Spleen (tissue), 11 donors: Measurements from ENCODE around the gene PTPN3. TPM values are rescaled to one million over a fixed set of nuclear protein-coding genes. Genes with fewer than 3 reads are reported as not detected.

Experiments
- DNase-seq: peaks from one replicate; pipeline ENCODE4 v3.0.0-alpha.2; 2020
- H3K27ac ChIP-seq, 8 donors: fragments of 200-600 bp; sonication (generic) in 7 of 8; 1 replicate in 4 of 8; 2 replicates in 4 of 8; pipeline versions ENCODE4 v1.5.0 to v1.8.0; 2016 to 2021; ENCODE audit warnings: inconsistent platforms in 4 of 8, mild to moderate bottlenecking in 4 of 8, moderate library complexity in 1 of 8
- H3K27me3 ChIP-seq, 7 donors: fragments of 200-600 bp; sonication (generic) in 6 of 7; replicated peaks in 1 of 7; 1 replicate in 4 of 7; 2 replicates in 3 of 7; pipeline versions ENCODE4 v1.5.0 to v1.8.0; 2016 to 2021; ENCODE audit warnings: inconsistent platforms in 3 of 7, mild to moderate bottlenecking in 1 of 7
- H3K36me3 ChIP-seq, 6 donors: fragments of 200-600 bp; sonication (generic) in 5 of 6; 1 replicate in 4 of 6; 2 replicates in 2 of 6; pipeline versions ENCODE4 v1.5.0 to v1.8.0; 2016 to 2021; ENCODE audit warnings: inconsistent platforms in 2 of 6
- H3K4me1 ChIP-seq, 6 donors: fragments of 200-600 bp; sonication (generic) in 5 of 6; 1 replicate in 3 of 6; 2 replicates in 3 of 6; pipeline versions ENCODE4 v1.5.0 to v1.8.0; 2016 to 2021; ENCODE audit warnings: inconsistent platforms in 3 of 6
- H3K4me3 ChIP-seq, 8 donors: fragments of 200-600 bp; sonication (generic) in 7 of 8; 1 replicate in 4 of 8; 2 replicates in 4 of 8; pipeline versions ENCODE4 v1.5.0 to v1.8.0; 2016 to 2021; ENCODE audit warnings: inconsistent platforms in 4 of 8, mild to moderate bottlenecking in 4 of 8, moderate library complexity in 2 of 8
- H3K9me3 ChIP-seq, 8 donors: fragments of 200-600 bp; sonication (generic) in 7 of 8; 1 replicate in 4 of 8; 2 replicates in 4 of 8; pipeline versions ENCODE4 v1.5.0 to v1.8.0; 2016 to 2021; ENCODE audit warnings: inconsistent platforms in 4 of 8
- CTCF ChIP-seq, 11 experiments: fragments of 200-600 bp in 7 of 11; fragments of 450-650 bp in 4 of 11; sonication (generic) in 4 of 11; IDR thresholded peaks in 8 of 11; conservative IDR thresholded peaks in 3 of 11; 1 replicate in 7 of 11; 2 replicates in 4 of 11; pipeline versions ENCODE4 v1.4.0 to v1.8.0; 2016 to 2021; ENCODE audit warnings: antibody characterized with exemption in 11 of 11, inconsistent platforms in 4 of 11, mild to moderate bottlenecking in 1 of 11
- POLR2A ChIP-seq, 3 donors: fragments of 450-650 bp; IDR thresholded peaks; one replicate each; pipeline ENCODE4 v1.5.1; 2017; ENCODE audit warnings: antibody characterized with exemption in 3 of 3, mild to moderate bottlenecking in 1 of 3
- POLR2AphosphoS5 ChIP-seq, 3 donors: sonication (generic); formaldehyde crosslinking; IDR thresholded peaks; one replicate each; pipeline ENCODE4 v1.5.1; 2017; ENCODE audit warnings: antibody characterized with exemption in 3 of 3
- WGBS, 5 donors: extraction: QIAGEN DNeasy Blood & Tissue Kit in 3 of 5; methylation state at CpG; one replicate each; pipeline versions ENCODE4 v1.1.5 to v1.1.7; 2013 to 2018; 5-methylcytosine and 5-hydroxymethylcytosine counted together
- intact Hi-C: fragments of 100-400 bp; cut with DNase I; formaldehyde crosslinking; loops from one replicate; pipeline ENCODE4 v1.15.0; 2023; ENCODE audit warnings: low total_unique reads
- polyA plus RNA-seq, 3 donors: library from polyadenylated mRNA; stranded (reverse); fragments of 200-250 nt; gene quantifications; one replicate each; pipeline ENCODE4 v1.2.1, GENCODE V29; 2013
- total RNA-seq, 7 donors: library from RNA; depleted of rRNA in 3 of 7; stranded (reverse); fragments of >200 nt in 3 of 7; fragmentation: NEBNext Ultra II Directional in 4 of 7; extraction: Animal tissue kit (Norgen Biotek cat#: 25700) in 4 of 7; gene quantifications; one replicate each; pipeline versions ENCODE4 v1.1.0 to v1.2.1, GENCODE V29; 2016 to 2021
- donor health status: healthy with polysubstance abuse.
- donor health status: DM: no; HTN: no; CAD: no; lungs with moderate emphysema.
- donor health status: DM: no; HTN: no; CAD: no.
- donor health status: Bipolar disorder and iron deficiency.
- donor health status: healthy.
- donor health status: DM: no; HTN: no; CAD: no.
- donor health status: DM: yes; HTN: yes; CAD: no.

Gene PTPN3
- total and polyA plus RNA-seq, 10 donors: 0.20 to 1.7 (median 0.48) TPM

- H3K4me3 ChIP-seq: no peak overlapping the region
- intact Hi-C loops: no loop called here
Observed at GRCh38 chr9:109452761-109453160, 45.3 kb downstream of the PTPN3 start.

GRCh38 chr9:109451311-109452025 lies 46.6 kb downstream of the PTPN3 start:
- TF ChIP-seq POLR2A (IDR thresholded peaks at IDR 0.05): no peak
- TF ChIP-seq POLR2AphosphoS5 (IDR thresholded peaks at IDR 0.05): no peak
- no peak for TF ChIP-seq CTCF (IDR thresholded peaks at IDR 0.05 in 8 of 11, conservative IDR thresholded peaks at IDR 0.05 in 3 of 11)
- WGBS, 5 donors: 62 to 77% (median 69%) methylated on average over 8 to 9 of the region's 9 CpGs
- no peaks in the 10 kb centered on the region for H3K36me3 ChIP-seq
- H3K9me3 ChIP-seq: no peaks in the 10 kb centered on the region
- H3K27ac ChIP-seq: no peak overlapping the region
- intact Hi-C loops: no loop called here
- no peaks in the 10 kb centered on the region for H3K4me1 ChIP-seq
- no peak overlapping the region for H3K4me3 ChIP-seq
- peaks cover 0 to 72% (median 4%) of the 10 kb centered on the region in 7 donors for H3K27me3 ChIP-seq
- DNase-seq: no peak

More at GRCh38 chr9:109452761-109453160, 45.3 kb downstream of the PTPN3 start:
- no peaks in the 10 kb centered on the region for H3K36me3 ChIP-seq
- H3K4me1 ChIP-seq: no peaks in the 10 kb centered on the region
- H3K27ac ChIP-seq: no peak overlapping the region
- WGBS, 5 donors: 72 to 94% (median 88%) methylated on average over 3 of the region's 3 CpGs
- TF ChIP-seq POLR2A (IDR thresholded peaks at IDR 0.05) (no peak), CTCF (IDR thresholded peaks at IDR 0.05 in 8 of 11, conservative IDR thresholded peaks at IDR 0.05 in 3 of 11) (no peak), POLR2AphosphoS5 (IDR thresholded peaks at IDR 0.05) (no peak)
- DNase-seq: no peak
- peaks cover 0 to 68% (median 7%) of the 10 kb centered on the region in 7 donors for H3K27me3 ChIP-seq
- no peaks in the 10 kb centered on the region for H3K9me3 ChIP-seq

GRCh38 chr9:109450346-109450745 lies 47.8 kb downstream of the PTPN3 start:
- WGBS, 5 donors: 47 to 79% (median 72%) methylated on average over 3 of the region's 3 CpGs
- Histone ChIP-seq H3K36me3 (no peaks in the 10 kb centered on the region), H3K27me3 (peaks cover 0 to 72% (median 4%) of the 10 kb centered on the region in 7 donors), H3K27ac (no peak overlapping the region), H3K9me3 (no peaks in the 10 kb centered on the region), H3K4me1 (no peaks in the 10 kb centered on the region), H3K4me3 (no peak overlapping the region)
- intact Hi-C loops: no loop called here
- no peak for DNase-seq
- TF ChIP-seq CTCF (IDR thresholded peaks at IDR 0.05 in 8 of 11, conservative IDR thresholded peaks at IDR 0.05 in 3 of 11) (no peak), POLR2AphosphoS5 (IDR thresholded peaks at IDR 0.05) (no peak), POLR2A (IDR thresholded peaks at IDR 0.05) (no peak)

GRCh38 chr9:109449036-109449798 lies 48.9 kb downstream of the PTPN3 start:
- H3K27me3 ChIP-seq: peaks cover 0 to 70% (median 4%) of the 10 kb centered on the region in 7 donors
- intact Hi-C loops: no loop called here
- no peak for TF ChIP-seq POLR2A (IDR thresholded peaks at IDR 0.05)
- TF ChIP-seq POLR2AphosphoS5 (IDR thresholded peaks at IDR 0.05): no peak
- TF ChIP-seq CTCF (IDR thresholded peaks at IDR 0.05 in 8 of 11, conservative IDR thresholded peaks at IDR 0.05 in 3 of 11): no peak
- H3K36me3 ChIP-seq: no peaks in the 10 kb centered on the region
- WGBS, 5 donors: 85 to 91% (median 89%) methylated on average over 9 to 12 of the region's 12 CpGs
- no peaks in the 10 kb centered on the region for H3K9me3 ChIP-seq
- no peaks in the 10 kb centered on the region for H3K4me1 ChIP-seq
- no peak overlapping the region for H3K4me3 ChIP-seq
- no peak overlapping the region for H3K27ac ChIP-seq
- no peak for DNase-seq
